HG03575 (cell line): ENCODE results near the gene CSF2RB.

Source experiments
- ATAC-seq: cut with Tn5 transposase; IDR thresholded peaks from one replicate; pipeline ENCODE4 v1.9.1; 2021; ENCODE audit not compliant: unreplicated experiment, insufficient number of reproducible peaks, low FRiP score; ENCODE audit errors: extremely low read depth

Gene CSF2RB

DNA sequence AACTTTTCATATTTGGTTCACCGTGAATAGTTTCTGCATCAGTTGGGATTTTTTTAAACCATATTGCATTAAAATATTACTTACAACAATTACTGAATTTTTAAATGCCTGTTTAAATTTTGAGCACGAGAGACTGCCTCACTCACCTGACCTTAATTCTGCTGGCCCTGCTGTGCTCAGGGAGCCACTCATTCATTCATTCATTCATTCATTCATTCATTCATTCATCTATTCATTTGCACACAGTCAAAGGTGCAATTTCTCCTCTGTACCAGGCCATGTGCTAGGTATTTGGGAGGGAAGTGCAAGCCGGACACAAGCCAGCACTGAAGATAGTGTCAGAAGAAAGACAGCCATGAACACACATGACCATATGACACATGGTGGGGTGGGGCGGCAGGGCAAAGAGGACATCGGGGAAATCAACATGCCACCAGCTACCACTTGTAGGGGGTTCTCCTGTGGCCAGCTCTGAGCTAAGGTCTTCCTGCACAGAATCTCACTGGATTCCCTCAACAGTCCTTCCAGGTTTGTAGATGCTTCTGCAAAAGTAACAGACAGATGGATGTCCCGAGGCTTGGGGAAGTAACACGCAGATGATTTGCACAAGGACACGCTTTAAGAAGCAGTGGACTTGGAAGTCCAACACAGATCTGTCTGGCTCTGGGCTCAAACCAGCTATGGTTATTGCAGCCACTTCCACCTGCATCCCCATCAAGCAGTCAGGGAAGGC is 568 bp upstream of the CSF2RB start:
- no peak for ATAC-seq

DNA sequence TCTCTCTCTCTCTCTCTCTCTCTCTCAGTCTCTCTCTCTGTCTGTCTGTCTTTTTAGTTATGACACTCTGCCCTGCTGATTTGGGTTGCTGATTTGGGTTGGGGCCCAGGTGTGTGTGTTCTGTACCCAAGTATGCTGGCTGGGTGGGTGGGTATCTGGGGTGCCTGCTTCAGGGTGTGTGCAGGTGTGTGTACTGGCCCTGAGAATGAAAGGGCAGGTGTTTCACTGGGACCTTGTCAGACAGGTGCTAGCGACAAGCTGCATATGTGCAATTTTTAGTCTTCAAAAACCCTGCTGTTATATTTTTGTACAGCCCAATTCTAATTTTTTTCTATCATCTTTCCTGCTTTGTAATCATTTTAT is 943 bp downstream of the CSF2RB start:
- no peak for ATAC-seq

DNA sequence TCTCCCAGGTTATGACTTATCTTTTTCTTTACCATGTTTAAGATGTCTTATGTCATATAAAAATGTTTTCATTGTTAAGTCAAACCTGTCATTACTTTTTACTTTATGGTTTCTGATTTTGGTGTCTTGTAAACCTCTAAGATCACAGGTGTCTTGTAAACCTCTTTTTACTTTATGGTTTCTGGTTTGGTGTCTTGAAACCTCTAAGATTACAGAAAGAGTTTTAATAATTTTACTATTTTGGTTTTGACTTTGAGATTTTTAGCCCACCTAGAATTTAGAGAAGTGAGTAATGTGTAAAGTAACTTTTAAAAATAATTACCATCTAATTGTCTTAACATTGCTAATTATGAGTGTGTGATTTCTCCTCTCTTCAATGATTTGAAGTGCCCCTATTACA is 2.6 kb downstream of the CSF2RB start:
- ATAC-seq, result no peak

DNA sequence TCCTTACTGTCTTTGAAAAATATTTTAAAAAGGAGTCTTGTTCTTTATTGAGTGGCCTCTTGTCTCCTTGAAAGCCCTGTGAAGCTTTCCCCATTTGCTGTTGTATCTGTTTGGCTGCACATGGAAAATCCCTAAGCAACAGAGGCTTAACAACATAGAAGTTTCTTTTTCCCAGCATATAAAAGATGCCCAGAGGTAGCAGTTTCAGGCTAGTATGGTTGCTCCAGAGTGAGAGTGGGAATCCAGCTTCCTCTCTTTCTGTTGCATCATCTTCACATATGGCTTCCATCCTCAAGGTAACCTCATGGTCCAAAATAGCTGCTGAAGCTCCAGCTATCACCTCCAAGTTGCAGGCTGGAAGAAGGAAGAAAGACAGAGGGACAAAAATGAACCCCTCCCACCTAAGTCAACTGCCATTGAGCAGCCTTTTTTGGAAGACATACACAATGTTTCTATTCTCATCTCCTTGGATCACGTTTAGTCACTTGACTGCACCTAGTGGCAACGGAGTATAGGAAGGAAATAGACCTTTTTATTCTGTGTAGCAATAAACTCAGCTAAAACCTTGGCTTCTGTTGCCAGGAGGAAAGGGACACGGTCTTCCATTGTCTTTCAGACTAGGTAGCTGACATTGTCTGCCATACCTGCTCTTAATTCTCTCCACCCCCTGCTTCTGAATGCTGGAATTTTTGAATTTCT is 5.3 kb downstream of the CSF2RB start:
- ATAC-seq, result no peak

DNA sequence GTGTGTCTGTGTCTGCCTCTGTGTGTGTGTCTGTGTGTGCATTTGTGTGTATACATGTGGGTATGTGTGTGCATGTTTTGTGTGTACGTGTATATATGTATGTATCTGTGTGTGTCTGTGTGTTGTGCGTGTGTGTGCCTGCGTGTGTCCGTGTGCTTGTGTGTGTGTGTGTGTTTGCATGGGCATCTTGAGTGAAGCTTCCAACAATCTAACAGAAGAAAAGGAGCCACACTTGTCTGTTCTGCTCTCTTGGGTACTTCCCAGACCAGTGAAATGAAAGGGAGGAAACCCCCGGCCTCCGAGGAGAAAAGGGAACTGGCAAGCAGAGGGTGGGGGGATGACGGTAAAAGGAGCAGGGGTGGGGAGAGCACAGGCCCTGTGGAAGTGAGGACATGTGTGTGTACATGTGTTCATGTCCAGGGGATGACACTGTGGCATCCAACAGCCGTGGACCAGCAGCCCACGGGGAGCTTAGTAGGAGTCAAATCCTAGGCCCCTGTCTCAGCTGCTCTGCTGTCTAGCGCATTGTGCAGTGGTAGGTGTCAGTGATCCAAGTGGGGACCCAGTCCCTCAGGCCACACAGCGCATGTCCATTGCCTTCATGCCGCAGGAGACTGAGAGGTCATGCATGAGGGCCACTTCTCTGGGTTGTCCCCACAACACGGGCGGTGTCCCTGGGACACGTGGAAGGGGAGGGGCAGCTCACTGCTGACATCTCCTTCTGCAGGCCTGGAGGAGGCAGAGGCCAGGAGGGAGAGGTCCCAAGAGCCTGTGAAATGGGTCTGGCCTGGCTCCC is 8.1 kb downstream of the CSF2RB start:
- ATAC-seq, result no peak

DNA sequence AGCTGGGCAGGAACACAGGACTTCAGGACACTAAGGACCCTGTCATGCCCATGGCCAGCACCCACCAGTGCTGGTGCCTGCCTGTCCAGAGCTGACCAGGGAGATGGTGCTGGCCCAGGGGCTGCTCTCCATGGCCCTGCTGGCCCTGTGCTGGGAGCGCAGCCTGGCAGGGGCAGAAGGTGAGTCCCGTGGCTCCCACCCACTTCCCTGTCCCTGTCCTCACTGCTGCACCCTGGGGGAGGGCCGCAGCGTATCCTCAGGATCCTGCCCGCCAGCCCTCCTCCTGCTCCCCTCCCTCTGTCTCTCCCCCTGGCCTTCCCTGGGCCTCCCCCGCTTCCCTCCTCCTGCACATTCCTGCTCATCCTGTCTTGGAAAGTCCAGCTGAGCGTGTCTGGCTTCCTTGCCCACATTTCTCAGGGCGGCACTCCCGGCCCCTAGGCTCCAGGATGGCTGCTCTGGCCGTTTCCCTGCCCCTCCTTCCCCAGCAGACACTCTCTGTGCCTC is 8.7 kb downstream of the CSF2RB start:
- ATAC-seq, result no peak

DNA sequence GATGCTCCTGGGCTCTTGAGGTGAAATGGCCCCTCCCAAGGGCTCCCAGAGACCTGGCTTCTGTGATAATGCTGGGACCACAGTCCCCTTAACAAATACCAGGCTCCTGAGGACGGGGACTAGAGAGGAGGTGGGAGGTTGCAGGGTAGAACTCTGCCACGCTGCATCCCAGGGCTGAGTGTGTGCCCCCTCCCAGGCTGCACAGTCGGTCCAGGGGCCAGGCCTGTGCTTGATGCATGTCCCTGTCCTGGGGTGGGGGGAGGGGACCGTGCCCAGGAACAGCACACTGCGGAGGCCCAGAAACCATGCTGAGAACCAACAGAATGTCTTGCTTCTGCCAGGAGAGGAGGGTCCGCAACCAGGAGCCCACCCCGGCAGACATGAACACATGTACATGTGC is 9.3 kb downstream of the CSF2RB start:
- no peak for ATAC-seq

DNA sequence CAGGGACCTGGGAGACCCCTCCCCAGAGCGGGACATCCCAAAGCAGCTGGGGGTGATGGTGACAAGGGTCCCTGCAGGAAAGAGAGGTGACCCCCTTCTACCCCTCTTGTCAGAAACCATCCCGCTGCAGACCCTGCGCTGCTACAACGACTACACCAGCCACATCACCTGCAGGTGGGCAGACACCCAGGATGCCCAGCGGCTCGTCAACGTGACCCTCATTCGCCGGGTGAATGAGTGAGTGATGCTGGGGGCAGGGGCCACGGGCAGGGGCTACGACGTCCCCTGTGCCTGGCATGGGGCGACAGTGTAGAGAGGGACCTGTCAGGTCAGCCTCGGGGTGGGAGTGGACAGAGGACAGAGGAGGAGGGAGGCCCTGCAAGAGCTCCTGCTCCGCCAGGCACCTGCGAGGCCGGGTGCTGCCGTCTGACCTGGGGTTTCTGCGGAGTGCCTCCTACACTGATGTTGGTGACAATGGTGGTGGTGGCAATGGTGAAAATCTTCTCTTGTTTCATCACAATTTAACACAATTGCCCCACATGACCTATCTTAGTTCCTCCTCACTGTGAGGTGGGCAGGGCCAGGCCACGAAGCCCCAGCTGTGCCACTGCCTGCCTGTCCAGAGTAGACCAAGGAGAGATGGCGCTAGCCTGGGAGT is 9.8 kb downstream of the CSF2RB start:
- no peak for ATAC-seq

DNA sequence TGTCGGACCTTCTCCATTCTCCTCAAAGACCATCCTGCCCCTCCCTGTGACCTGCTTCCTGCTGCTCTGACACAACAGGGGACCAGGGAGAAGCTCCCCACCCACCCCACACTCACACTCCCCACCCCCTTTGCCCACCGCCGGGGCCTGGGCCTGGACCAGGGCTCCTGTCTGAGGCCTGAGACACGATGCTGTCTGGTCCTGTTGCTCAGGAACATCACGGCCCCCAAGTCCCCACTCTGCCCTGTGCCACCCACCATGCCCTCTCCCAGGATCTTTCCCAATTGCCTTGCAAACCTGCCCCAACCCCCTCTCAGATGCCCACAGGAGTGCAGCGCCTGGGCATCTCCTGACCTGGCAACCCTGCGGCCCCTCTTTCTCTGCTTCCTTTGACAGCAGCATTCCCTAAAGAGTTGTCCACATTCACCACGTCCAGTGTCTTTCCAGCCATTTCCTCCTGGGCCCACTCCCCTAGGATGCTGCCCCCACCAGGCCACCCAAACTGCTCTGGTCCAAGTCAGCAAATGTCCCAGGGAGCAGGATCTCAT is 10.8 kb downstream of the CSF2RB start:
- ATAC-seq, result no peak

DNA sequence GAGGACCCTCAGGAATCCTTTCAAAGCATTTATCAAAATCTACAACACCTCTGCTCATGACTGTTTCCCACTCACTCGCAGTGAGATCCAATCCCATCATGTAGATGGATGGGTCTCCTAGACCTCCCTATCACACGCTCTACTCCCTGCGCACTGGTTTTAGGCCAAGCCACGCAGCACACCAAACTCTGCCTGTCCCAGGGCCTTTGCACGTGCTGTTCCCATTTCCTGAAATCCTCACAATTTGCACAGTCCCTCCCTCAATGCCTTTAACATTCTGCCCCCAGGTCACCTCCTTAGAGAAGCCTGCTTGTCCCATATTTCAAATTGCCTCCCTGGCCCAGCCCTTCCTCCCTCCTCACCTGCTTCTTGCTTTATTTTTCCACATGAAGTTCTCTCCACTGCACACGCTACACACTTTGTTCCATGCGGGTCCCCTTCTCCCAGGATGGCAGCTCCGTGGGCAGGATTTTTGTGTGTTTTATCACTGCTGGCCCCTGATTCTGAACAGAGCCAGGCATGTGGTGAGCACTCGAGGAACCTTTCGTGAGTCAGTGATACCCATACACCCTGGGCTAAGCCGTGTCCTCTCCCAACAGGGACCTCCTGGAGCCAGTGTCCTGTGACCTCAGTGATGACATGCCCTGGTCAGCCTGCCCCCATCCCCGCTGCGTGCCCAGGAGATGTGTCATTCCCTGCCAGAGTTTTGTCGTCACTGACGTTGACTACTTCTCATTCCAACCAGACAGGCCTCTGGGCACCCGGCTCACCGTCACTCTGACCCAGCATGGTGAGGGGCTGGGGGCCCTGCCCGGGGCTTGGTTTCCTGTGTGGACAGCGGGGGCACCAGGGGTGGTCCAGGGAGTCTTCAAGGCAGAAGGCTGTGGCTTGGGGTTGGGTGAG is 12.2 kb downstream of the CSF2RB start:
- ATAC-seq, result no peak

DNA sequence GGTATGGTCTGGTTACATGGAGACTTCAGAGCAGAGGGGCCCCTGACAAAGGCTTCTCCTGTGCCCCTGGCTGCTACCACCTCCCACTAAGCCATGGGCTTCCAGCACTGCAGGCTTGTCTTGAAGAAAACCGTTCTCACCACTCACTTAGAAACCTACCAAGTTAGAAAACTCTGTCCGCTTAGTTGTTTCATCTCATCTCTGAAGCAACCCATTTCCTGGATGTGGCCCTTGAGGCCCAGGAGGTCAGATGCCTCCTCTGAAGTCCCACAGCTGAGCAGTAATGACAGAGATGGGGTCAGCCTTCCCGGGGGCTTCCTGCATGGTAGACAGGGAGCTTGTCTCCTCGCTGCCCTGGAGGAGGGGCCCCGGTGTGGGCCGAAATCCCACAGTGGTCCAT is 12.9 kb downstream of the CSF2RB start:
- ATAC-seq, result no peak

DNA sequence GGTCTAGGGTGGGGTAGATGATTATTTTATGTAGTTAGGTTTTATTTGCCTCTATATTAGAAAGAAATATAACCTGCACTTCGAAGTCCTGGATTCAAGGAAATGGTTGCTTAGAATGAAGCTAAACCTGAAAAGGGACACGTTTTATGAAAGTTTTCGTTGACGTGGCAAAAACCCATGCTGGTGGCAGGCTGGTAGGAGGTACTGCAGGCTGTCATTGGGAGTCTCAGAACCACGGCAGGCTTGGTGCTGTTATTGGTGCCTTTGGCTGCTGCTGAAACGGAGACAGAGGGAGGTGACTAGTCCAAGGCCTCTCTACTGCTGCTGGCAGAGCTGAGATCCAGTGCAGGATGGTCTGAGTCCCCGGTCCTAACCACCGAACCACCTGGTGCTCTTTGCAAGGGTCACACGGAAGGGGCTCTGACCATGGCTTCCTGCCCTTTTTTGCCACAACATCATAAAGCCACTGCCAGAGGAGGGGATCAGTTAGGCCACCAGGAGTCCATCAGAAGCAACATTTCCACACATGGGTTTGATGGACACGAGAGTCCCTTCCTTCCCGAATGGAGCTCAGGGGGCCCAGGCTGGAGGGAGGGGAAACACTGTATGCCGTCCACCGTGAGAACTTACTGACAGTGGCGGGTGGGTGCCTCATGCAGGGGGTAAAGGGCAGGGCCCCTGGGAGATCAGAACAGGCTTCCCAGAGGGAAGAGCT is 13.4 kb downstream of the CSF2RB start:
- ATAC-seq, result no peak

DNA sequence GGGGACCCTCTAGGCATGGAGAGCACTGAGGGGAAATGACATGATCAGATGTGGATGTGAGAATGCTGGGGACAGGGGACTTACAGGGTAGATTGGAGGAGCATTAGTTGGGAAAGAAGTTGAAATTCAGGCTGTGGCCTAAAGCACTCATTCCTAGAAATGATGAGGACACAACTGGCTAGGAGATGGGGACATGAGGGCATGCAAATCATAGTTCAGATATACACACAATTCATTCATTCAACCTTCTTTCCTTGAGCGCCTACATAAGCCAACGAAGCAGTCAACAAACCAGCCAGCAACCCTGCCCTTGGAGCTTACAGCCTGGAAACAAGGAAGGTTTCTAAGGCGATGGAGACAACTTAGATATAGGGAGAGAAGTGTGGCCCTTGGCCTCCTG is 14.2 kb downstream of the CSF2RB start:
- no peak for ATAC-seq

DNA sequence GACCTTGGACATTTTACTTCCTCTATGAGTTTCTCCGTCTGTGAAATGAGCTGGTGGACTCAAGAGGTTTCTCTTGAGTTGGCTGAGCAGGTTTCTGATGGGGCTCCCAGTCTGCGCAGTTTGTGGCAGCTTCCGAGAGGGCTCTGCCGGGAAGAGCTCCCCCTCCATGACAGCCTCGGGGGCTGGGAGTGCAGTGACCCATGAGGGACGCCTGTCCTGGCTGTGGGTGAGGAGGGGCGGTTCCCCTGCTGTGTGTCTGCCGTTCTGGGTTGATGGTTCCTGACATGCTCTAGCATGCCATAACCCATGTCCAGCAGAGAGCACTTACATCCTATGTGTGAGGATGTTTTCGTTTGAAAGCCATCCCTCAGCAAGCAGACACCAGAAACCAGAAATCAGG is 14.8 kb downstream of the CSF2RB start:
- no peak for ATAC-seq

DNA sequence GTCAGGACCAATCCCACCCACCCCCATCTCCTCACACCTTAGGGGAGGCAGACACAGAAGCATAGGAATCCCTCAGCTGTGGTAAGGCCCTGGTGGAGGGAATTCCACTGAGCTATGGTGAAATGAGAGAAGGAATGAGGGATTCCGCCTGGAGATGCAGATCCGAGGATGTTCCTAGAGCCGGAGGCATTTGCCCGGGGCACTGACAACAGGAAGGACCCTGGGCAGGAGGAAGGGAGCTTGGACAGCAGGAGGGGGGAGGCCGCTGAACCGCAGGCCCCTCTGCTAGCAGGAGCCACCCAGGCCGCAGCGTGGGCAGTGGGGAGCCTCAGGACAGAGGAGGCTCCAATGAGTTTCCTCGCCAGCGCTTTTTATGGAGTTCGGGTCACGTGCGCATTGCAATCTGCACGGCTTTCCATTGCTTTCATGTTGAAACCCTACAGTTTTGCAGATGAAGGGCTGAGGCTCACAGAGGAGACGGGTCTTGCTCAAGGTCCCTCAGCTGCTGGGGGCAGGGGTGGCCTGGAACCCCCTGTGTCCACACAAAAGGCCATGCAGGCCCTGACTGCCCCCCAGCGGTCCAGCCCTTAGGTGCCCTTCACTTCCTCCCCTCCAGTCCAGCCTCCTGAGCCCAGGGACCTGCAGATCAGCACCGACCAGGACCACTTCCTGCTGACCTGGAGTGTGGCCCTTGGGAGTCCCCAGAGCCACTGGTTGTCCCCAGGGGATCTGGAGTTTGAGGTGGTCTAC is 15.5 kb downstream of the CSF2RB start:
- ATAC-seq, result no peak

DNA sequence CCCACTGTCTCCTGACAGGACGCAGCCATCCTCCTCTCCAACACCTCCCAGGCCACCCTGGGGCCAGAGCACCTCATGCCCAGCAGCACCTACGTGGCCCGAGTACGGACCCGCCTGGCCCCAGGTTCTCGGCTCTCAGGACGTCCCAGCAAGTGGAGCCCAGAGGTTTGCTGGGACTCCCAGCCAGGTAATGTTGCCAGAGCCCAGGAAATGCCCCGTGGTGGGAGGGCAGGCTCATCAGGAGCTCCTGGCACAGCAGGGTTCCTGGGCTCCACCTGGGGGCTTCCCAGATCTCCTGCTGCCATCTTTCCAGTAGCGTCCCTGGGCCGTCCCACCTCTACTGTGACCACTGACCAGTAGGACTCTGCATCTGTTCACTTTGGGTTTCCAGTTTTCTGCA is 16.2 kb downstream of the CSF2RB start:
- no peak for ATAC-seq
